A549 (cell line): Measurements from ENCODE around the gene AMOTL1. TPM values are rescaled to one million over a fixed set of nuclear protein-coding genes. Genes with fewer than 3 reads are reported as not detected.

Experiments used
- ATAC-seq, 2 experiments: fragments of 200-7000 bp in 1 of 2; fragments of >200 bp in 1 of 2; cut with Nextera tagmentation in 1 of 2; cut with Tn5 transposase in 1 of 2; 3 replicates each; pipeline versions ENCODE4 v1.8.0 to v1.9.1; 2018 to 2020; ENCODE audit warnings: mild to moderate bottlenecking in 1 of 2, moderate library complexity in 1 of 2
- CTCF ChIA-PET: fragments of 300-600 bp; sonication (Branson Sonifier 250); formaldehyde crosslinking; extraction: SDS; loops from one replicate; lab custom pipeline; 2021; ENCODE audit warnings: antibody characterized with exemption, inconsistent platforms; lab: Yijun Ruan, JAX
- POLR2A ChIA-PET: fragments of 350-600 bp; formaldehyde crosslinking; extraction: SDS; loops from one replicate; lab custom pipeline; 2021; ENCODE audit warnings: antibody characterized with exemption, inconsistent platforms; lab: Yijun Ruan, JAX
- DNase-seq, 2 experiments: peaks; one replicate each; pipeline versions ENCODE4 v3.0.0 to v3.0.0-alpha.2; 2011 to 2016; ENCODE audit warnings: low read depth in 1 of 2, low spot score in 1 of 2
- FAIRE-seq: peaks from 2 replicates; lab custom pipeline; 2011; peaks lifted over from hg19 to GRCh38; lab: Jason Lieb, UNC
- H3K27ac ChIP-seq, 2 experiments: fragments of >200 bp; sonication (Bioruptor Twin); formaldehyde crosslinking; 3 replicates each; pipeline ENCODE4 v1.5.1; 2016 to 2017
- H3K4me1 ChIP-seq: fragments of >200 bp; sonication (Bioruptor Twin); formaldehyde crosslinking; 3 replicates; pipeline ENCODE4 v1.6.1; 2016
- H3K4me2 ChIP-seq: fragments of >200 bp; sonication (Bioruptor Twin); formaldehyde crosslinking; 3 replicates; pipeline ENCODE4 v1.6.1; 2016
- H3K4me3 ChIP-seq: fragments of >200 bp; sonication (Bioruptor Twin); formaldehyde crosslinking; 3 replicates; pipeline ENCODE4 v1.5.1; 2016
- H3K9me3 ChIP-seq: fragments of >200 bp; sonication (Bioruptor Twin); formaldehyde crosslinking; 3 replicates; pipeline ENCODE4 v1.6.1; 2016
- BHLHE40 ChIP-seq: IDR thresholded peaks from 2 replicates; pipeline ENCODE4 v1.6.1; 2012; ENCODE audit warnings: low read depth, low read length, inconsistent platforms
- CBX2 ChIP-seq: fragments of 200-600 bp; sonication (generic); IDR thresholded peaks from 2 replicates; pipeline ENCODE4 v1.6.1; 2016; ENCODE audit warnings: low read depth, mild to moderate bottlenecking, borderline replicate concordance
- CBX8 ChIP-seq: fragments of 200-600 bp; sonication (generic); IDR thresholded peaks from 2 replicates; pipeline ENCODE4 v1.6.1; 2016
- CEBPB ChIP-seq, 2 experiments: fragments of >200 bp in 1 of 2; sonication (Bioruptor Twin) in 1 of 2; formaldehyde crosslinking in 1 of 2; IDR thresholded peaks; 2 replicates each; pipeline ENCODE4 v1.6.1; 2012 to 2016
- CHD4 ChIP-seq: fragments of 200-600 bp; sonication (generic); IDR thresholded peaks from 2 replicates; pipeline ENCODE4 v1.6.1; 2016; ENCODE audit warnings: antibody characterized with exemption, mild to moderate bottlenecking, borderline replicate concordance
- ESRRA ChIP-seq: fragments of 150-350 bp; IDR thresholded peaks from 2 replicates; pipeline ENCODE4 v1.6.1; 2014; ENCODE audit warnings: mild to moderate bottlenecking, low read length, borderline replicate concordance
- GATA3 ChIP-seq: IDR thresholded peaks from 2 replicates; pipeline ENCODE4 v1.6.1; 2012; ENCODE audit warnings: borderline replicate concordance
- HEYL ChIP-seq: fragments of 250-450 bp; sonication (Bioruptor Pico); IDR thresholded peaks from 2 replicates; pipeline ENCODE4 v1.8.0; 2021; ENCODE audit warnings: mild to moderate bottlenecking, moderate library complexity
- KDM1A ChIP-seq: fragments of 200-600 bp; sonication (generic); IDR thresholded peaks from 2 replicates; pipeline ENCODE4 v1.6.1; 2016; ENCODE audit warnings: low read depth, mild to moderate bottlenecking
- MAZ ChIP-seq: fragments of 150-350 bp; IDR thresholded peaks from 2 replicates; pipeline ENCODE4 v1.6.1; 2014; ENCODE audit warnings: antibody characterized with exemption, low read depth, low read length, borderline replicate concordance
- POLR2AphosphoS2 ChIP-seq: conservative IDR thresholded peaks from 2 replicates; pipeline ENCODE4 v1.6.1; 2012; ENCODE audit warnings: low read length, improper control_type of control experiment, inconsistent platforms
- RAD21 ChIP-seq, 2 experiments: fragments of >200 bp in 1 of 2; sonication (Bioruptor Twin) in 1 of 2; formaldehyde crosslinking in 1 of 2; IDR thresholded peaks in 1 of 2; conservative IDR thresholded peaks in 1 of 2; 2 replicates in 1 of 2; 3 replicates in 1 of 2; pipeline ENCODE4 v1.6.1; 2012 to 2018; ENCODE audit warnings: inconsistent platforms in 1 of 2
- RFX5 ChIP-seq: fragments of 450-650 bp; IDR thresholded peaks from 2 replicates; pipeline ENCODE4 v1.7.1; 2014; ENCODE audit warnings: antibody characterized with exemption, mild to moderate bottlenecking, moderate library complexity
- SREBF2 ChIP-seq: fragments of 450-650 bp; IDR thresholded peaks from 2 replicates; pipeline ENCODE4 v1.6.1; 2014; ENCODE audit warnings: mild to moderate bottlenecking, moderate library complexity
- TFCP2L1 ChIP-seq: fragments of 250-450 bp; sonication (Bioruptor Pico); IDR thresholded peaks from 2 replicates; pipeline ENCODE4 v1.5.0; 2021; ENCODE audit warnings: mild to moderate bottlenecking
- TP53 ChIP-seq: fragments of 250-450 bp; sonication (Bioruptor Pico); IDR thresholded peaks from 2 replicates; pipeline ENCODE4 v1.5.0; 2021; ENCODE audit warnings: mild to moderate bottlenecking, moderate library complexity
- ZFP36 ChIP-seq: fragments of 450-650 bp; IDR thresholded peaks from 2 replicates; pipeline ENCODE4 v1.6.1; 2014; ENCODE audit warnings: borderline replicate concordance; ENCODE audit not compliant: partially characterized antibody
- WGBS: methylation state at CpG from one replicate; pipeline ENCODE4 v1.1.6; 2017; ENCODE audit errors: missing lambda C conversion rate; 5-methylcytosine and 5-hydroxymethylcytosine counted together
- polyA plus RNA-seq, 4 experiments: library from polyadenylated mRNA; depleted of rRNA in 3 of 4; stranded (reverse); fragments of >200 nt; fragmentation: RNase III in 1 of 4; extraction: RNeasy Plus Mini Kit Qiagen cat#74134 plus additional on column Dnase treatment in 1 of 4; gene quantifications; 2 replicates in 3 of 4; 3 replicates in 1 of 4; pipeline ENCODE4 v1.2.3, GENCODE V29; 2011 to 2017
- TF ChIP-seq, protein P1 (sequence below): fragments of >200 bp; sonication (Bioruptor Twin); formaldehyde crosslinking; IDR thresholded peaks from 3 replicates; pipeline ENCODE4 v1.6.1; 2016
- TF ChIP-seq, protein P2 (sequence below): fragments of 250-450 bp; sonication (Bioruptor Pico); IDR thresholded peaks from 2 replicates; pipeline ENCODE4 v1.5.0; 2021; ENCODE audit warnings: mild to moderate bottlenecking, moderate library complexity, borderline replicate concordance
- TF ChIP-seq, protein P3 (sequence below): fragments of >200 bp; sonication (Bioruptor Twin); formaldehyde crosslinking; IDR thresholded peaks from 2 replicates; pipeline ENCODE4 v1.6.1; 2016
- TF ChIP-seq, protein P4 (sequence below): IDR thresholded peaks from 2 replicates; pipeline ENCODE4 v1.6.1; 2012

The AMOTL1 gene
- polyA plus RNA-seq, 2 of the 4 experiments (the other 2 are of a cell fraction), result 3.9 to 12.2 TPM

DNA sequence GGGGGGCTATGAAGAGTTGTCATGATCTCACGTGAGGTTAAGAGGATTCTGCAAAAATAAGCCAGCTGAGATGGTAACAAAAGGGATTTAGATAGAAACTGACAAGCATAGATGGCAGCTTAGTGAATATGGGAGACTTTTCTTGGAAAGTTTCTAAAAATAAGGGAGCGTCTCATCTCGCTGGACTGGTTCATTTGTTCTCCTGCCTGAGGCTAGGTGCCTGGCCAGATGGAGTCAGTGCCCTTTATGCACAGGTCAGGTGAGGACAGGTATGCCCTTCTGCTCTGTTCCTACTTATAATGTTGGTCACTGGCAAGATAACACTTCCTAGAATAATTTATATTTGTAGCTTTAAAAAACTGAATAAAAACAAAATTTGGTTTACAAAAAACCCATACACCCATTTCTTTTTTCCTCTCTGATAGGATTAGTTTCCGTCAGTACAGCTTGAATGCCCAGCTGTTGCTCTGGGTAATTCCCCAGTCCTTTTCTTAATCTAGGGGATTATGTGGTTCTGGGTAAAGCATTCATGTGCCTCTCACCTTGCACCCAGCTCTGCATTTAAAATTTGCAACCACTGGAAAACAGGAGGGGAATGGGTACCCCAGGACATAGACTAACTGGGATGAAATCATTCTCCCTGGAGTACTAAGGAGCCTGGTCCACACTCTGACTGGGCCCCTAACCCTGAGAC, 90.0 kb downstream of the AMOTL1 start:
- no peak overlapping the region for H3K4me2 ChIP-seq
- no peak overlapping the region for H3K27ac ChIP-seq
- H3K4me1 ChIP-seq, result no peaks in the 10 kb centered on the region
- TF ChIP-seq TP53 (CRISPR knock-in tag), result no peak
- TF ChIP-seq, protein P1, sequence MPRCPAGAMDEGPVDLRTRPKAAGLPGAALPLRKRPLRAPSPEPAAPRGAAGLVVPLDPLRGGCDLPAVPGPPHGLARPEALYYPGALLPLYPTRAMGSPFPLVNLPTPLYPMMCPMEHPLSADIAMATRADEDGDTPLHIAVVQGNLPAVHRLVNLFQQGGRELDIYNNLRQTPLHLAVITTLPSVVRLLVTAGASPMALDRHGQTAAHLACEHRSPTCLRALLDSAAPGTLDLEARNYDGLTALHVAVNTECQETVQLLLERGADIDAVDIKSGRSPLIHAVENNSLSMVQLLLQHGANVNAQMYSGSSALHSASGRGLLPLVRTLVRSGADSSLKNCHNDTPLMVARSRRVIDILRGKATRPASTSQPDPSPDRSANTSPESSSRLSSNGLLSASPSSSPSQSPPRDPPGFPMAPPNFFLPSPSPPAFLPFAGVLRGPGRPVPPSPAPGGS, result no peak
- no peak for TF ChIP-seq CEBPB (IDR thresholded peaks at IDR 0.05)
- no peak for TF ChIP-seq CHD4
- no peak for TF ChIP-seq ZFP36
- TF ChIP-seq, protein P2, sequence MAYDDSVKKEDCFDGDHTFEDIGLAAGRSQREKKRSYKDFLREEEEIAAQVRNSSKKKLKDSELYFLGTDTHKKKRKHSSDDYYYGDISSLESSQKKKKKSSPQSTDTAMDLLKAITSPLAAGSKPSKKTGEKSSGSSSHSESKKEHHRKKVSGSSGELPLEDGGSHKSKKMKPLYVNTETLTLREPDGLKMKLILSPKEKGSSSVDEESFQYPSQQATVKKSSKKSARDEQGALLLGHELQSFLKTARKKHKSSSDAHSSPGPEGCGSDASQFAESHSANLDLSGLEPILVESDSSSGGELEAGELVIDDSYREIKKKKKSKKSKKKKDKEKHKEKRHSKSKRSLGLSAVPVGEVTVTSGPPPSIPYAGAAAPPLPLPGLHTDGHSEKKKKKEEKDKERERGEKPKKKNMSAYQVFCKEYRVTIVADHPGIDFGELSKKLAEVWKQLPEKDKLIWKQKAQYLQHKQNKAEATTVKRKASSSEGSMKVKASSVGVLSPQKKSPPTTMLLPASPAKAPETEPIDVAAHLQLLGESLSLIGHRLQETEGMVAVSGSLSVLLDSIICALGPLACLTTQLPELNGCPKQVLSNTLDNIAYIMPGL, result no peak
- DNase-seq (no peak), FAIRE-seq (no peak), ATAC-seq (no peak)
- no peak overlapping the region for H3K4me3 ChIP-seq
- ChIA-PET CTCF (interaction anchor here (1.0 kb wide), 1 partner anchor 235 kb away, joined by 4 read pairs; no protein-coding TSS in a partner anchor), POLR2A (no interaction called here)
- no peaks in the 10 kb centered on the region for H3K9me3 ChIP-seq
- 89% methylated on average over 4 of the region's 4 CpGs for WGBS

DNA sequence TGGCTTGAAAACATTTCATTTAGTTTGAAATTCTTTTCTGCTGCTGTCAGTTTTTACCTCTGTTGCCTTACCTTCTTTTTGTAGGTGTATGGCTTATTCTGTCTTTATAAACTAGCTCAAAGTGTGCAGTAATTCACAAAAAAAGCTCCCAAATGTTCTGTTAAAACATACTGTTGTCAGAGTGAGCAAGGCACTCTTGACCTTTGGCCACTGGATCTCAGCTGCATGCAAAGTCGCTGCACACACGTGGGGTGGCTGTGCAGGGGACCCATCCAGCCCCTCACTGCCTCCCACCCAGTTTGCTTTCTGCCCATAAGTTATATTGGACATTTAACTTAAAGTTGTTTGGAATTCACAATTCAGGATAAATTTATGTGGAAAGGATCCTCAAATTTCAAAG, 92.2 kb downstream of the AMOTL1 start:
- FAIRE-seq (no peak), DNase-seq (no peak), ATAC-seq (no peak)
- TF ChIP-seq, protein P3, sequence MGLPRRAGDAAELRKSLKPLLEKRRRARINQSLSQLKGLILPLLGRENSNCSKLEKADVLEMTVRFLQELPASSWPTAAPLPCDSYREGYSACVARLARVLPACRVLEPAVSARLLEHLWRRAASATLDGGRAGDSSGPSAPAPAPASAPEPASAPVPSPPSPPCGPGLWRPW, result no peak
- TF ChIP-seq SREBF2, result no peak
- no peak for TF ChIP-seq ZFP36
- no peak for TF ChIP-seq POLR2AphosphoS2
- no peak for TF ChIP-seq ESRRA
- no peak for TF ChIP-seq KDM1A
- no peak for TF ChIP-seq RFX5
- TF ChIP-seq GATA3, result no peak
- no peak for TF ChIP-seq BHLHE40
- no peak for TF ChIP-seq CBX8
- TF ChIP-seq HEYL (CRISPR knock-in tag), result no peak
- Histone ChIP-seq H3K4me2 (no peak overlapping the region), H3K4me3 (no peak overlapping the region), H3K27ac (no peak overlapping the region), H3K4me1 (no peaks in the 10 kb centered on the region), H3K9me3 (no peaks in the 10 kb centered on the region)
- ChIA-PET CTCF (no interaction called here), POLR2A (no interaction called here)
- WGBS, result 83% methylated on average over 2 of the region's 2 CpGs

DNA sequence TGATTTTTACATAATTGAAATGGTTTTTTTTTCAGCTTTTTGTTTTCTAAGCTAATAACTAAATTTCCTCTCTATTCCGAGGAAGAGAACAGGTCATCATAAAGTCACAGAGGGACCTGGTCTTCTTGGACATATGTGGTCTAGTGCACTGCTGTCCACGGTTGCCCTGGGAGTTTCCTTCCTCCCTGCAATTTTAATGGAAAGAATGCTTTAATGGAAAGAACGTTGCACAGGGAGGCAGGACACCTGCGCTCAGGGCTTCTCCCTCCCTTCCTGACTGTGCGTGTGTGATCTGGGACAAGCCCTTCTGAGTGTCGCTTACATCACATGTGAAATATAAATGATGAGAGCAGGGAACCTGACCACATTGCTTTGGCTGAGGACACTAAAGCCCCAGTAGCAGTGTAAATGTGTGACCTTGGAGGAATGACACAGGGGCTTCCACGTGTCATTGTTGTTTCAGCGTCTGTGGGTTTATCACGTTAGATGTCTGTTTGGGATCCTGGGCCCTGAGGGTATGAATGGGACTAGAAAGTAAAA, 93.2 kb downstream of the AMOTL1 start:
- CTCF ChIA-PET, result no interaction called here
- Histone ChIP-seq H3K4me1 (no peaks in the 10 kb centered on the region), H3K9me3 (no peaks in the 10 kb centered on the region), H3K4me2 (no peak overlapping the region), H3K4me3 (no peak overlapping the region), H3K27ac (no peak overlapping the region)
- DNase-seq (no peak), ATAC-seq (no peak), FAIRE-seq (no peak)
- TF ChIP-seq CBX2, result no peak
- TF ChIP-seq TFCP2L1 (CRISPR knock-in tag), result no peak
- TF ChIP-seq RAD21 (conservative IDR thresholded peaks at IDR 0.05 in 1 of 2, IDR thresholded peaks at IDR 0.05 in 1 of 2), result no peak
- TF ChIP-seq MAZ, result no peak
- TF ChIP-seq, protein P4, sequence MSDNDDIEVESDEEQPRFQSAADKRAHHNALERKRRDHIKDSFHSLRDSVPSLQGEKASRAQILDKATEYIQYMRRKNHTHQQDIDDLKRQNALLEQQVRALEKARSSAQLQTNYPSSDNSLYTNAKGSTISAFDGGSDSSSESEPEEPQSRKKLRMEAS, result no peak
- TF ChIP-seq, protein P1, result no peak
- WGBS, result 94% methylated on average over 8 of the region's 9 CpGs
- POLR2A ChIA-PET, result no interaction called here
